ENCODE results near the gene MLPH. TPM values are rescaled to one million over a fixed set of nuclear protein-coding genes. Genes with fewer than 3 reads are reported as not detected.

The MLPH gene
- total RNA-seq, 2 experiments from 2014 or later, result 0.39 TPM; not detected in 1

DNA sequence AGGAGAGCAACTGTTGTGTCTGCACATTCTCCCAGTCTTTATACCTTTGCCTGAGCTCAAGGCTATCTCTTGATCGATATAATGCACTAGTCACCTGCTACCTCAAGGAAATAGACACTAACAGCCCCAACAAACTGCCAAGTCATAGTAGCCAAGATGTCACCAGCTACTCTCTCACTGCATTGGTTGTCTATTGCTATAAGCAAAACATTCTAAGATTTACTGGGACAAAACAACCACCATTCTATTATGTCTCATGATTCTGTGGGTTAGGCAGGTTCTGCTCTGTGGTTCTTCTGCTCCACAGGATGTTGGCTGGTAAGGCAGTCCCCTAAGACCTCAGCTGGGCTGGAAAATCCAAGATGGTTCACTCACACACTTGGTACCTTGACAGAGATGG, 28.5 kb upstream of the MLPH start:
- no peaks in the 10 kb centered on the region for H3K9me3 Mint-ChIP-seq
- TF ChIP-seq, protein P1, sequence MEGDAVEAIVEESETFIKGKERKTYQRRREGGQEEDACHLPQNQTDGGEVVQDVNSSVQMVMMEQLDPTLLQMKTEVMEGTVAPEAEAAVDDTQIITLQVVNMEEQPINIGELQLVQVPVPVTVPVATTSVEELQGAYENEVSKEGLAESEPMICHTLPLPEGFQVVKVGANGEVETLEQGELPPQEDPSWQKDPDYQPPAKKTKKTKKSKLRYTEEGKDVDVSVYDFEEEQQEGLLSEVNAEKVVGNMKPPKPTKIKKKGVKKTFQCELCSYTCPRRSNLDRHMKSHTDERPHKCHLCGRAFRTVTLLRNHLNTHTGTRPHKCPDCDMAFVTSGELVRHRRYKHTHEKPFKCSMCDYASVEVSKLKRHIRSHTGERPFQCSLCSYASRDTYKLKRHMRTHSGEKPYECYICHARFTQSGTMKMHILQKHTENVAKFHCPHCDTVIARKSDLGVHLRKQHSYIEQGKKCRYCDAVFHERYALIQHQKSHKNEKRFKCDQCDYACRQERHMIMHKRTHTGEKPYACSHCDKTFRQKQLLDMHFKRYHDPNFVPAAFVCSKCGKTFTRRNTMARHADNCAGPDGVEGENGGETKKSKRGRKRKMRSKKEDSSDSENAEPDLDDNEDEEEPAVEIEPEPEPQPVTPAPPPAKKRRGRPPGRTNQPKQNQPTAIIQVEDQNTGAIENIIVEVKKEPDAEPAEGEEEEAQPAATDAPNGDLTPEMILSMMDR (IDR thresholded peaks at IDR 0.05), result no peak
- POLR2A ChIA-PET, result interaction anchor here (1.2 to 1.3 kb wide), 2 partner anchors 20 to 30 kb away, joined by 3 to 4 read pairs; no protein-coding TSS in a partner anchor
- Histone ChIP-seq H3K9me3 (ENCODE audit: control insufficient read depth in 1 of 2, insufficient read depth in 1 of 2, low read length in 2 of 2) (no peaks in the 10 kb centered on the region), H3K27ac (ENCODE audit: low read depth in 1 of 2, low read length in 2 of 2) (no peak overlapping the region), H3K4me1 (ENCODE audit: insufficient read depth, low read length) (no peaks in the 10 kb centered on the region), H3K27me3 (ENCODE audit: control insufficient read depth in 1 of 2, insufficient read depth in 2 of 2, low read length in 2 of 2) (no peaks in the 10 kb centered on the region), H3K36me3 (ENCODE audit: insufficient read depth, low read length) (no peaks in the 10 kb centered on the region), H3K4me3 (ENCODE audit: low read length) (no peak overlapping the region)
- no peaks in the 10 kb centered on the region for H3K36me3 Mint-ChIP-seq (ENCODE audit: low read depth)
- CTCF ChIA-PET, result interaction anchor here (0.9 to 1.8 kb wide), 2 partner anchors 17 to 37 kb away, joined by 3 to 4 read pairs; no protein-coding TSS in a partner anchor
- peaks cover 13% of the 10 kb centered on the region for H3K4me1 Mint-ChIP-seq (ENCODE audit: low read depth)
- no peaks in the 10 kb centered on the region for H3K27me3 Mint-ChIP-seq
- DNase-seq (no peak), ATAC-seq (ENCODE audit: poor library complexity) (peak; percentile 56)
- intact Hi-C loops (cut with DNase I, micrococcal nuclease), result no loop called here
- no peak overlapping the region for H3K27ac Mint-ChIP-seq
- no peak overlapping the region for H3K4me3 Mint-ChIP-seq

DNA sequence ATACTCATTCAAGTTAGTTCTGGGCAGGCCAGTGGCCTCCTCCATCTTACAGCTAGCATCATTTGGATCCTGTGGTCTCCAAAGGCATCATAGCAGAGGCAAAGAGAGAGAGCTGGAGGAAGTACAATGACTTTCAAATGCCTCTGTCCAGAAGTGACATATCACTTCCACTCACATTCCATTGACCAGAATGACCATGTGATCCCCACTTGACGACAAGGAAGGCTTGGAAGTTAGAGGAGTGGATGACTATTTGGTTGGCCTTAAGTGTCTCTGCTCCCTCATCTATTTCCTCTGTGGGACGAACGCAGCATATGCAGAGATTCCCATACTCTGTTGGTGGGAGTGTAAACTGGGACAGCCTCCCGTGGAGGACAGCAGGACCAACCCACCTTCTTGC, 27.8 kb upstream of the MLPH start:
- intact Hi-C loops (cut with DNase I, micrococcal nuclease), result no loop called here
- Mint-ChIP-seq H3K4me3 (no peak overlapping the region), H3K4me1 (ENCODE audit: low read depth) (peaks cover 13% of the 10 kb centered on the region), H3K27me3 (no peaks in the 10 kb centered on the region), H3K9me3 (no peaks in the 10 kb centered on the region), H3K27ac (no peak overlapping the region), H3K36me3 (ENCODE audit: low read depth) (no peaks in the 10 kb centered on the region)
- POLR2A ChIA-PET, result interaction anchor here (1.2 kb wide), 1 partner anchor 21 kb away, joined by 3 read pairs; no protein-coding TSS in a partner anchor
- no peaks in the 10 kb centered on the region for H3K9me3 ChIP-seq (ENCODE audit: control insufficient read depth in 1 of 2, insufficient read depth in 1 of 2, low read length in 2 of 2)
- H3K27me3 ChIP-seq (ENCODE audit: control insufficient read depth in 1 of 2, insufficient read depth in 2 of 2, low read length in 2 of 2), result no peaks in the 10 kb centered on the region
- no peaks in the 10 kb centered on the region for H3K4me1 ChIP-seq (ENCODE audit: insufficient read depth, low read length)
- CTCF ChIA-PET, result interaction anchor here (0.9 to 1.8 kb wide), 2 partner anchors 16 to 38 kb away, joined by 3 to 4 read pairs; no protein-coding TSS in a partner anchor
- H3K27ac ChIP-seq (ENCODE audit: low read depth in 1 of 2, low read length in 2 of 2), result no peak overlapping the region
- no peaks in the 10 kb centered on the region for H3K36me3 ChIP-seq (ENCODE audit: insufficient read depth, low read length)
- H3K4me3 ChIP-seq (ENCODE audit: low read length), result no peak overlapping the region
- TF ChIP-seq, protein P1 (IDR thresholded peaks at IDR 0.05), result no peak
- ATAC-seq (ENCODE audit: poor library complexity), result no peak
- no peak for DNase-seq

DNA sequence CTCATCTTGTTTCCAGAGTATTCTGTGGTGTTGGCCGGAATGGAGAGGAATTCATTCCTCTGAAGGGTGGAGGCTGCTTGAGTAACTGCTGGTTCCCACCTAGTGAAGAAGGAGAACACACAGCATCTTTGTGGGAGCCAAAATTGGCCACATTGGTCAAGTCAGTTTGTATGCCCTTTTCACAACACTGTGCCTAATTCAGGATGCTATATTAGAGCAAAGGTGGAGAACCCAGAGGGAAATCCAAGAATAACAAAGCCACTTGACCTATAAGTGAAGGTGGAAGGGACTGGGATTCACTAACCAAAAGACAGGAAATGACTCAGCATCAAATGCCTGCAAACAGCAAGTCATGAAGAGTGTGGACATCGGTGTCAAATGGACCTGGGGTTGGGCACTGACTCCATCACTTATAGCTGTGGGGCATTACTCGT, 27.3 kb upstream of the MLPH start:
- Histone ChIP-seq H3K4me1 (ENCODE audit: insufficient read depth, low read length) (no peaks in the 10 kb centered on the region), H3K9me3 (ENCODE audit: control insufficient read depth in 1 of 2, insufficient read depth in 1 of 2, low read length in 2 of 2) (no peaks in the 10 kb centered on the region), H3K27me3 (ENCODE audit: control insufficient read depth in 1 of 2, insufficient read depth in 2 of 2, low read length in 2 of 2) (no peaks in the 10 kb centered on the region), H3K36me3 (ENCODE audit: insufficient read depth, low read length) (no peaks in the 10 kb centered on the region), H3K27ac (ENCODE audit: low read depth in 1 of 2, low read length in 2 of 2) (no peak overlapping the region), H3K4me3 (ENCODE audit: low read length) (no peak overlapping the region)
- DNase-seq (no peak), ATAC-seq (ENCODE audit: poor library complexity) (no peak)
- H3K27me3 Mint-ChIP-seq, result no peaks in the 10 kb centered on the region
- TF ChIP-seq, protein P1 (IDR thresholded peaks at IDR 0.05), result no peak
- no peak overlapping the region for H3K4me3 Mint-ChIP-seq
- intact Hi-C loops (cut with DNase I, micrococcal nuclease), result no loop called here
- POLR2A ChIA-PET, result no interaction called here
- no peaks in the 10 kb centered on the region for H3K36me3 Mint-ChIP-seq (ENCODE audit: low read depth)
- H3K4me1 Mint-ChIP-seq (ENCODE audit: low read depth), result peaks cover 13% of the 10 kb centered on the region
- no peaks in the 10 kb centered on the region for H3K9me3 Mint-ChIP-seq
- CTCF ChIA-PET, result no interaction called here
- H3K27ac Mint-ChIP-seq, result no peak overlapping the region
